HCT116 (cell line): ENCODE measurements around the gene TMEM74B. TPM values are rescaled to one million over a fixed set of nuclear protein-coding genes. Genes with fewer than 3 reads are reported as not detected.

Experiments used
- ATAC-seq: fragments of 200-7000 bp; cut with Tn5 transposase; 2 replicates; pipeline ENCODE4 v1.9.1; 2020; ENCODE audit warnings: mild to moderate bottlenecking, moderate library complexity
- BruUV-seq: library from RNA; stranded (reverse); fragments of 400-500 nt; replicated peaks from 2 replicates; lab custom pipeline; 2021; lab: Mats Ljungman, UMichigan
- CTCF ChIA-PET: fragments of 300-600 bp; sonication (Branson Sonifier 250); formaldehyde crosslinking; loops from one replicate; lab custom pipeline; 2021; ENCODE audit warnings: antibody characterized with exemption; lab: Charles Lee
- POLR2A ChIA-PET: fragments of 300-600, 350-600 bp; sonication (Branson Sonifier 250); formaldehyde crosslinking; loops from one replicate; lab custom pipeline; 2021; ENCODE audit warnings: antibody characterized with exemption; lab: Charles Lee
- RAD21 ChIA-PET, 2 experiments: fragments of 300-600 bp; sonication (Branson Sonifier 250); formaldehyde crosslinking; loops; one replicate each; lab custom pipeline; 2023; ENCODE audit warnings: low total read pairs in 2 of 2; ENCODE audit not compliant: uncharacterized antibody in 2 of 2, unreplicated experiment in 2 of 2, low non-redundant PET in 1 of 2; lab: Charles Lee
- DNase-seq: peaks from one replicate; pipeline ENCODE4 v3.0.0-alpha.2; 2010; ENCODE audit warnings: low read depth, low spot score
- H2AFZ ChIP-seq: fragments of 200-600 bp; shearing (Covaris generic), sonication (generic); 2 replicates; pipeline ENCODE4 v1.6.1; 2017; ENCODE audit warnings: low read depth, mixed run types, mixed read lengths, antibody characterized with exemption, low read length; ENCODE audit not compliant: poor library complexity, severe bottlenecking
- H3K27ac ChIP-seq: 2 replicates; pipeline ENCODE4 v1.5.1; 2012; ENCODE audit warnings: low read depth, low read length
- H3K27me3 ChIP-seq: fragments of 200-600 bp; sonication (generic); 2 replicates; pipeline ENCODE4 v1.6.1; 2016; ENCODE audit warnings: mixed run types, low read length, mixed read lengths; ENCODE audit not compliant: insufficient read depth
- H3K36me3 ChIP-seq, 2 experiments: fragments of 200-500 bp in 1 of 2; fragments of 200-600 bp in 1 of 2; sonication (Bioruptor generic) in 1 of 2; sonication (generic) in 1 of 2; 2 replicates each; pipeline versions ENCODE4 v1.5.1 to v1.6.1; 2014 to 2016; ENCODE audit warnings: low read length in 2 of 2, inconsistent platforms in 1 of 2, mixed read lengths in 1 of 2, mixed run types in 1 of 2; ENCODE audit not compliant: insufficient read depth in 2 of 2, control insufficient read depth in 1 of 2
- H3K4me1 ChIP-seq, 2 experiments: fragments of 200-600 bp in 1 of 2; sonication (generic) in 1 of 2; 2 replicates each; pipeline versions ENCODE4 v1.5.1 to v1.6.1; 2012 to 2017; ENCODE audit warnings: low read length in 2 of 2, inconsistent platforms in 1 of 2, mild to moderate bottlenecking in 1 of 2, mixed read lengths in 1 of 2, mixed run types in 1 of 2, moderate library complexity in 1 of 2; ENCODE audit not compliant: insufficient read depth in 2 of 2, control insufficient read depth in 1 of 2
- H3K4me2 ChIP-seq: fragments of 200-600 bp; sonication (generic); 2 replicates; pipeline ENCODE4 v1.6.1; 2017; ENCODE audit warnings: mixed run types, low read length, mixed read lengths
- H3K4me3 ChIP-seq, 2 experiments: fragments of 200-600 bp in 1 of 2; sonication (generic) in 1 of 2; replicated peaks in 1 of 2; 2 replicates each; pipeline ENCODE4 v1.5.1; 2011 to 2016; ENCODE audit warnings: low read length in 2 of 2, control low read depth in 1 of 2, low read depth in 1 of 2, mild to moderate bottlenecking in 1 of 2, mixed read lengths in 1 of 2, mixed run types in 1 of 2
- H3K79me2 ChIP-seq: fragments of 200-600 bp; sonication (generic); 2 replicates; pipeline ENCODE4 v1.6.1; 2017; ENCODE audit warnings: mild to moderate bottlenecking, mixed run types, low read length, moderate library complexity, mixed read lengths; ENCODE audit not compliant: insufficient read depth
- H3K9ac ChIP-seq: fragments of 200-600 bp; sonication (generic); 2 replicates; pipeline ENCODE4 v1.6.1; 2016; ENCODE audit warnings: low read length, mixed read lengths
- H3K9me2 ChIP-seq: fragments of 200-600 bp; sonication (generic), shearing (Covaris generic); 2 replicates; pipeline ENCODE4 v1.6.1; 2017; ENCODE audit warnings: mixed run types, mild to moderate bottlenecking, moderate library complexity; ENCODE audit not compliant: insufficient read depth
- H3K9me3 ChIP-seq, 2 experiments: fragments of 200-500 bp in 1 of 2; fragments of 200-600 bp in 1 of 2; sonication (Bioruptor generic) in 1 of 2; sonication (generic) in 1 of 2; 2 replicates each; pipeline ENCODE4 v1.6.1; 2014 to 2017; ENCODE audit warnings: low read length in 2 of 2, mixed read lengths in 2 of 2, inconsistent platforms in 1 of 2, low read depth in 1 of 2, mild to moderate bottlenecking in 1 of 2, mixed run types in 1 of 2, moderate library complexity in 1 of 2; ENCODE audit not compliant: control insufficient read depth in 1 of 2, insufficient read depth in 1 of 2
- H4K20me1 ChIP-seq: fragments of 200-600 bp; sonication (generic), shearing (Covaris generic); 2 replicates; pipeline ENCODE4 v1.6.1; 2017; ENCODE audit warnings: mixed run types, mild to moderate bottlenecking, moderate library complexity; ENCODE audit not compliant: insufficient read depth
- ATF3 ChIP-seq: IDR thresholded peaks from 2 replicates; pipeline ENCODE4 v1.6.1; 2012
- ELF1 ChIP-seq: IDR thresholded peaks from 2 replicates; pipeline ENCODE4 v1.6.1; 2012; ENCODE audit warnings: low read depth, borderline replicate concordance
- EZH2 ChIP-seq: fragments of 200-600 bp; sonication (generic); IDR thresholded peaks from 2 replicates; pipeline ENCODE4 v1.6.1; 2017; ENCODE audit warnings: antibody characterized with exemption, mixed run types
- MAX ChIP-seq: IDR thresholded peaks from 2 replicates; pipeline ENCODE4 v1.6.1; 2012
- POLR2AphosphoS5 ChIP-seq: IDR thresholded peaks from 2 replicates; pipeline ENCODE4 v1.6.1; 2011; ENCODE audit warnings: mild to moderate bottlenecking, low read depth, low read length, moderate library complexity
- REST ChIP-seq: IDR thresholded peaks from 2 replicates; pipeline ENCODE4 v1.6.1; 2012; ENCODE audit warnings: low read depth
- SIN3A ChIP-seq: IDR thresholded peaks from 2 replicates; pipeline ENCODE4 v1.6.1; 2012; ENCODE audit warnings: low read depth
- SRF ChIP-seq: IDR thresholded peaks from 2 replicates; pipeline ENCODE4 v1.6.1; 2012; ENCODE audit warnings: low read depth
- TCF7L2 ChIP-seq: IDR thresholded peaks from 2 replicates; pipeline ENCODE4 v1.7.0; 2011; ENCODE audit warnings: borderline replicate concordance, inconsistent platforms; ENCODE audit not compliant: insufficient read depth, insufficient read length; ENCODE audit errors: extremely low read depth
- ZBTB33 ChIP-seq: IDR thresholded peaks from 2 replicates; pipeline ENCODE4 v1.6.1; 2011; ENCODE audit warnings: mild to moderate bottlenecking, low read length, moderate library complexity; ENCODE audit not compliant: insufficient replicate concordance; ENCODE audit errors: extremely low read depth
- intact Hi-C: fragments of 100-400 bp; cut with micrococcal nuclease; formaldehyde crosslinking; loops from 2 replicates; pipeline ENCODE4 v1.10.0; 2022
- total RNA-seq: library from RNA; stranded (reverse); gene quantifications from one replicate; pipeline ENCODE4 v1.2.1, GENCODE V29; 2021; ENCODE audit not compliant: unreplicated experiment

Gene TMEM74B
- total RNA-seq, 1 experiment from 2014 or later = 25.7 TPM

- CTCF ChIA-PET = interaction anchor here (1.1 to 1.5 kb wide), 3 partner anchors 102 to 293 kb away, joined by 3 to 4 read pairs (median 3); no protein-coding TSS in a partner anchor
- intact Hi-C loops = loop anchor here (10.0 kb wide), 3 partner anchors 96 to 254 kb away; partner anchors contain the start of genes NSFL1C and PSMF1
- no peak for DNase-seq
Observed at GRCh38 chr20:1210501-1210900, 25.7 kb upstream of the TMEM74B start.

More at GRCh38 chr20:1210501-1210900, 25.7 kb upstream of the TMEM74B start:
- peaks cover 5 to 16% of the 10 kb centered on the region in 2 experiments; a peak in 3 of 4 replicates for H3K4me1 ChIP-seq
- BruUV-seq = no TSS peak
- H2AFZ ChIP-seq = no peak overlapping the region
- H3K9me3 ChIP-seq = no peaks in the 10 kb centered on the region
- TF ChIP-seq MAX (no peak), TCF7L2 (no peak), SRF (no peak), ELF1 (no peak), ATF3 (no peak), POLR2AphosphoS5 (no peak), EZH2 (no peak), SIN3A (no peak), ZBTB33 (no peak), REST (no peak)
- H3K4me2 ChIP-seq = no peak overlapping the region
- ChIA-PET POLR2A (no interaction called here), RAD21 (no interaction called here)
- H3K27ac ChIP-seq = no peak overlapping the region
- no peaks in the 10 kb centered on the region for H4K20me1 ChIP-seq
- H3K27me3 ChIP-seq = peaks cover 11% of the 10 kb centered on the region
- H3K4me3 ChIP-seq = no peak overlapping the region
- no peaks in the 10 kb centered on the region for H3K36me3 ChIP-seq
- H3K9ac ChIP-seq = no peak overlapping the region
- no peak for ATAC-seq
- H3K9me2 ChIP-seq = no peaks in the 10 kb centered on the region
- H3K79me2 ChIP-seq = no peaks in the 10 kb centered on the region
